Measurements from ENCODE around the gene PPP6R1. TPM values are rescaled to one million over a fixed set of nuclear protein-coding genes. Genes with fewer than 3 reads are reported as not detected.
A peak's percentile ranks its signal among the peaks of the same experiment; 100 is the strongest.
"Not testable (repeated sequence)": the region's sequence is repeated elsewhere in the genome, so short reads cannot be mapped to it uniquely, and the experiment has no call there.

The PPP6R1 gene
- total RNA-seq, 1 donor from 2014 or later = 32.5 TPM

- DNase-seq (ENCODE audit: low read depth, low spot score) = no peak
Observed at GRCh38 chr19:55224038-55224665, 34.7 kb downstream of the PPP6R1 start.

- no peak for DNase-seq (ENCODE audit: low read depth, low spot score)
Observed at GRCh38 chr19:55223291-55224037, 35.4 kb downstream of the PPP6R1 start.

- no peak for DNase-seq (ENCODE audit: low read depth, low spot score)
Observed at GRCh38 chr19:55220525-55220924, 38.3 kb downstream of the PPP6R1 start.

GRCh38 chr19:55216461-55217198, 42.2 kb downstream of the PPP6R1 start:
- DNase-seq (ENCODE audit: low read depth, low spot score) = peak; percentile 97

GRCh38 chr19:55213547-55213946, 45.3 kb downstream of the PPP6R1 start:
- DNase-seq (ENCODE audit: low read depth, low spot score) = no peak

- no peak for DNase-seq (ENCODE audit: low read depth, low spot score)
Observed at GRCh38 chr19:55212447-55212846, 46.4 kb downstream of the PPP6R1 start.

- peak; percentile 30 for DNase-seq (ENCODE audit: low read depth, low spot score)
Observed at GRCh38 chr19:55209693-55210472, 48.9 kb downstream of the PPP6R1 start.

GRCh38 chr19:55208880-55209692, 49.7 kb downstream of the PPP6R1 start, which contains the start of gene PTPRH:
Gene PTPRH (minus strand): TSS chr19:55209501. CDS start chr19:55209433, 68 bp downstream.
- DNase-seq (ENCODE audit: low read depth, low spot score) = no peak

- no peak for DNase-seq (ENCODE audit: low read depth, low spot score)
Observed at GRCh38 chr19:55206664-55207500, 51.9 kb downstream of the PPP6R1 start.

- DNase-seq (ENCODE audit: low read depth, low spot score) = not testable (repeated sequence)
Observed at GRCh38 chr19:55202199-55202598, 56.6 kb downstream of the PPP6R1 start.

- DNase-seq (ENCODE audit: low read depth, low spot score) = no peak
Observed at GRCh38 chr19:55199620-55200204, 59.1 kb downstream of the PPP6R1 start.

GRCh38 chr19:55198651-55199050, 60.2 kb downstream of the PPP6R1 start:
- no peak for DNase-seq (ENCODE audit: low read depth, low spot score)

- no peak for DNase-seq (ENCODE audit: low read depth, low spot score)
Observed at GRCh38 chr19:55197528-55197927, 61.3 kb downstream of the PPP6R1 start.

GRCh38 chr19:55196803-55197202, 62.0 kb downstream of the PPP6R1 start:
- no peak for DNase-seq (ENCODE audit: low read depth, low spot score)

- DNase-seq (ENCODE audit: low read depth, low spot score) = no peak
Observed at GRCh38 chr19:55193481-55193880, 65.3 kb downstream of the PPP6R1 start.

- peak; percentile 87 for DNase-seq (ENCODE audit: low read depth, low spot score)
Observed at GRCh38 chr19:55189403-55189835, 69.4 kb downstream of the PPP6R1 start.

- no peak for DNase-seq (ENCODE audit: low read depth, low spot score)
Observed at GRCh38 chr19:55188625-55189024, 70.2 kb downstream of the PPP6R1 start.

- no peak for DNase-seq (ENCODE audit: low read depth, low spot score)
Observed at GRCh38 chr19:55186080-55186479, 72.7 kb downstream of the PPP6R1 start.

GRCh38 chr19:55181740-55182139, 77.1 kb downstream of the PPP6R1 start:
- no peak for DNase-seq (ENCODE audit: low read depth, low spot score)

Data from pulmonary artery endothelial cell (primary cell).